ENCODE results near the gene FMNL2. TPM values are rescaled to one million over a fixed set of nuclear protein-coding genes. Genes with fewer than 3 reads are reported as not detected.

The FMNL2 gene
- total and polyA plus RNA-seq, 2 of the 4 experiments (the other 2 are of a cell fraction) = 10.9 to 11.4 TPM

GRCh38 chr2:152430876-152431275 is 95.9 kb downstream of the FMNL2 start:
- Histone ChIP-seq H3K27me3 (ENCODE audit: control insufficient read depth, insufficient read depth, low read length) (no peaks in the 10 kb centered on the region), H2BK120ac (ENCODE audit: low read depth, low read length) (no peak overlapping the region), H3K27ac (ENCODE audit: insufficient read depth, low read length) (no peak overlapping the region), H2AK9ac (replicated peaks; ENCODE audit: low read depth, low read length, poor library complexity) (no peak overlapping the region), H2AK5ac (ENCODE audit: low read depth, low read length) (no peak overlapping the region), H3K9ac (ENCODE audit: low read depth, low read length) (no peak overlapping the region), H3K9me1 (ENCODE audit: insufficient read depth, low read length) (no peaks in the 10 kb centered on the region), H3K4me3 (ENCODE audit: insufficient read depth, low read depth, low read length) (no peak overlapping the region), H3K4ac (ENCODE audit: low read depth, low read length) (no peak overlapping the region), H2BK15ac (ENCODE audit: low read depth, low read length) (no peak overlapping the region), H3K18ac (ENCODE audit: low read depth, low read length) (no peak overlapping the region), H4K5ac (ENCODE audit: low read depth, low read length) (no peak overlapping the region), H3K9me3 (ENCODE audit: control insufficient read depth, insufficient read depth, low read length) (no peaks in the 10 kb centered on the region), H3K23ac (ENCODE audit: low read depth, low read length) (no peak overlapping the region), H2AFZ (replicated peaks; ENCODE audit: low read length, poor library complexity) (no peak overlapping the region), H4K8ac (ENCODE audit: low read depth in 2 of 2, low read length in 2 of 2) (no peak overlapping the region), H3K56ac (ENCODE audit: extremely low read depth, insufficient read depth, low read length) (no peak overlapping the region), H2BK5ac (ENCODE audit: low read depth, low read length, poor library complexity, severe bottlenecking) (no peak overlapping the region), H3K36me3 (ENCODE audit: control insufficient read depth, insufficient read depth, low read length) (no peaks in the 10 kb centered on the region), H3K4me1 (ENCODE audit: control insufficient read depth, insufficient read depth, low read length) (peaks cover 2% of the 10 kb centered on the region; the same call in 1 of the 2 replicates), H3K79me1 (ENCODE audit: low read depth in 1 of 2, low read length in 2 of 2) (peaks cover 28 to 39% of the 10 kb centered on the region in 2 experiments), H3K4me2 (ENCODE audit: low read depth, low read length) (no peak overlapping the region), H4K91ac (ENCODE audit: insufficient read depth, low read depth, low read length) (no peak overlapping the region), H2BK20ac (ENCODE audit: low read depth, low read length) (no peak overlapping the region), H3K14ac (replicated peaks; ENCODE audit: low read depth, low read length) (no peak overlapping the region), H4K20me1 (ENCODE audit: insufficient read depth, low read length) (no peaks in the 10 kb centered on the region)
- intact Hi-C loops (cut with micrococcal nuclease) (no loop called here), dilution Hi-C loops (cut with HindIII; ENCODE audit: low sequenced_read_pairs, unreplicated experiment) (no loop called here), in situ Hi-C loops (cut with MboI; ENCODE audit: low sequenced_read_pairs) (no loop called here)
- WGBS, 2 experiments (ENCODE audit: extremely low coverage in 2 of 2, insufficient read length in 1 of 2) = no CpG with 5 or more reads among the region's 1 CpG
- ChIA-PET CTCF (no interaction called here), POLR2A (ENCODE audit: unreplicated experiment) (no interaction called here)
- no peak for ATAC-seq (ENCODE audit: low read depth)
- no peak for DNase-seq
- no TSS peak for BruUV-seq (replicated peaks)
- TF ChIP-seq MXI1 (IDR thresholded peaks at IDR 0.05; ENCODE audit: borderline replicate concordance, low read depth, low read length) (no peak), RFX5 (IDR thresholded peaks at IDR 0.05; ENCODE audit: low read depth, low read length) (no peak), CEBPB (IDR thresholded peaks at IDR 0.05; ENCODE audit: low read depth, low read length) (no peak), CHD1 (IDR thresholded peaks at IDR 0.05; ENCODE audit: low read depth, low read length) (no peak), USF2 (IDR thresholded peaks at IDR 0.05; ENCODE audit: low read depth, low read length) (no peak), CTCF (conservative IDR thresholded peaks at IDR 0.05; ENCODE audit: low read depth, low read length) (no peak), MAFK (IDR thresholded peaks at IDR 0.05; ENCODE audit: low read depth, low read length) (no peak), POLR2A (IDR thresholded peaks at IDR 0.05; ENCODE audit: low read depth, low read length) (no peak), FOS (IDR thresholded peaks at IDR 0.05; ENCODE audit: low read depth, low read length) (no peak), MAZ (IDR thresholded peaks at IDR 0.05; ENCODE audit: borderline replicate concordance, low read depth, low read length) (no peak), BHLHE40 (IDR thresholded peaks at IDR 0.05; ENCODE audit: low read depth, low read length) (no peak)

Measured in IMR-90 (cell line).